Measurements from ENCODE around the gene PAX6. TPM values are rescaled to one million over a fixed set of nuclear protein-coding genes. Genes with fewer than 3 reads are reported as not detected.

PAX6 gene
- total and polyA plus RNA-seq, 9 of the 15 experiments (the other 6 are each of a cell fraction or from before 2014, with no cell fraction given): 1.5 to 10.9 (median 5.3) TPM

DNA sequence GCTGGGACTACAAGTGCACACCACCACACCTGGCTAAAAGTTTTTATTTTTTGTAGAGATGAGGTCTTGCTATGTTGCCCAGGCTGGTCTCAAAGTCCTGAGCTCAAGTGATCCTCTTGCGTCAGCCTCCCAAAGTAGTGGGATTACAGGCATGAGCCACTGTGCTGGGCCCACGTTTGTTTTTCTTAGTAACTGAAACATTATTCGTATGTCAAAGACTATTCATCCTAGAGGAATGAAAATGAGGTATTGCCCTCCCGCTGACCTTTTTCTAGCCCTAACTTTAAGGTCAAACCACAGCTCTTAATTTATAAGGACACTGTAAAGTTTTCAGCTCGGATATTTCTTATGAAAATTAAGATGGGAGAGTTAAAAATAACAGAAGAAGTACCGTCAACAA is 33.2 kb upstream of the PAX6 start (continued):
- TF ChIP-seq, protein P1, sequence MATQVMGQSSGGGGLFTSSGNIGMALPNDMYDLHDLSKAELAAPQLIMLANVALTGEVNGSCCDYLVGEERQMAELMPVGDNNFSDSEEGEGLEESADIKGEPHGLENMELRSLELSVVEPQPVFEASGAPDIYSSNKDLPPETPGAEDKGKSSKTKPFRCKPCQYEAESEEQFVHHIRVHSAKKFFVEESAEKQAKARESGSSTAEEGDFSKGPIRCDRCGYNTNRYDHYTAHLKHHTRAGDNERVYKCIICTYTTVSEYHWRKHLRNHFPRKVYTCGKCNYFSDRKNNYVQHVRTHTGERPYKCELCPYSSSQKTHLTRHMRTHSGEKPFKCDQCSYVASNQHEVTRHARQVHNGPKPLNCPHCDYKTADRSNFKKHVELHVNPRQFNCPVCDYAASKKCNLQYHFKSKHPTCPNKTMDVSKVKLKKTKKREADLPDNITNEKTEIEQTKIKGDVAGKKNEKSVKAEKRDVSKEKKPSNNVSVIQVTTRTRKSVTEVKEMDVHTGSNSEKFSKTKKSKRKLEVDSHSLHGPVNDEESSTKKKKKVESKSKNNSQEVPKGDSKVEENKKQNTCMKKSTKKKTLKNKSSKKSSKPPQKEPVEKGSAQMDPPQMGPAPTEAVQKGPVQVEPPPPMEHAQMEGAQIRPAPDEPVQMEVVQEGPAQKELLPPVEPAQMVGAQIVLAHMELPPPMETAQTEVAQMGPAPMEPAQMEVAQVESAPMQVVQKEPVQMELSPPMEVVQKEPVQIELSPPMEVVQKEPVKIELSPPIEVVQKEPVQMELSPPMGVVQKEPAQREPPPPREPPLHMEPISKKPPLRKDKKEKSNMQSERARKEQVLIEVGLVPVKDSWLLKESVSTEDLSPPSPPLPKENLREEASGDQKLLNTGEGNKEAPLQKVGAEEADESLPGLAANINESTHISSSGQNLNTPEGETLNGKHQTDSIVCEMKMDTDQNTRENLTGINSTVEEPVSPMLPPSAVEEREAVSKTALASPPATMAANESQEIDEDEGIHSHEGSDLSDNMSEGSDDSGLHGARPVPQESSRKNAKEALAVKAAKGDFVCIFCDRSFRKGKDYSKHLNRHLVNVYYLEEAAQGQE (IDR thresholded peaks at IDR 0.05; ENCODE audit: borderline replicate concordance): no peak
- TF ChIP-seq, protein P1 (CRISPR knock-in tag; IDR thresholded peaks at IDR 0.05; ENCODE audit: low read depth): no peak

DNA sequence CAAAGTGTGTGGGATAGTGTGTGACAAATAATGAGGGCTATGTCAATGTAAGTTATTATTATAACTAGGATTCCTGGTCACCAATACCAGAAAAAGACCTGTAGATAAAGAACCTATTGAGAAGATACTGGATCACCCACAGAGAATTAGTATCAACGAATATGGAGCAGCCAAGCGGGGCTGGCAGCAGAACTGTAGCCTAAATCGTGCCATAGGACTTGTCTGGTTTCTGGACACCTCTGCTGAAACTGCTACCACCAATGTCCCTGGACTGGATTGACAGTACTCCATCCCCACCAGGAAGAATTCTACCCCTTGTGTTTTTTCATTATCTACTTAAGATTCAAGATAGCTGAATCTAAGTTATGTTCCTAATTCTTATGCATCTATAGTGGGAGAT is 30.3 kb upstream of the PAX6 start:
- FAIRE-seq (no peak), DNase-seq (ENCODE audit: extremely low read depth in 1 of 4, low spot score in 3 of 4) (no peak), ATAC-seq (no peak)
- no peaks in the 10 kb centered on the region for H3K9me3 ChIP-seq (replicated peaks; ENCODE audit: control insufficient read depth, insufficient read depth, low read depth, low read length)
- H3K27ac ChIP-seq (ENCODE audit: extremely low read depth, low read depth, low read length): no peak overlapping the region
- TF ChIP-seq, protein P2, sequence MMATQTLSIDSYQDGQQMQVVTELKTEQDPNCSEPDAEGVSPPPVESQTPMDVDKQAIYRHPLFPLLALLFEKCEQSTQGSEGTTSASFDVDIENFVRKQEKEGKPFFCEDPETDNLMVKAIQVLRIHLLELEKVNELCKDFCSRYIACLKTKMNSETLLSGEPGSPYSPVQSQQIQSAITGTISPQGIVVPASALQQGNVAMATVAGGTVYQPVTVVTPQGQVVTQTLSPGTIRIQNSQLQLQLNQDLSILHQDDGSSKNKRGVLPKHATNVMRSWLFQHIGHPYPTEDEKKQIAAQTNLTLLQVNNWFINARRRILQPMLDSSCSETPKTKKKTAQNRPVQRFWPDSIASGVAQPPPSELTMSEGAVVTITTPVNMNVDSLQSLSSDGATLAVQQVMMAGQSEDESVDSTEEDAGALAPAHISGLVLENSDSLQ (IDR thresholded peaks at IDR 0.05): no peak
- no peak for TF ChIP-seq E2F3 (CRISPR knock-in tag; IDR thresholded peaks at IDR 0.05)
- TF ChIP-seq CBX8 (IDR thresholded peaks at IDR 0.05; ENCODE audit: borderline replicate concordance, extremely low read depth, low read depth, low read length, poor library complexity, severe bottlenecking): peak; percentile 90
- no peak for TF ChIP-seq CHAMP1 (IDR thresholded peaks at IDR 0.05)
- 0 out of 2 replicates have a peak, but pooled peaks have one; percentile 26 for TF ChIP-seq RNF2 (IDR thresholded peaks at IDR 0.05)
- no peak for TF ChIP-seq PTBP1 (IDR thresholded peaks at IDR 0.05; ENCODE audit: low read depth, low read length)
- H3K9ac ChIP-seq (ENCODE audit: insufficient read depth in 1 of 2, low read depth in 2 of 2, low read length in 2 of 2): no peak overlapping the region
- H3K4me1 ChIP-seq (replicated peaks in 1 of 2; ENCODE audit: control insufficient read depth in 2 of 2, insufficient read depth in 2 of 2, low read length in 2 of 2): no peaks in the 10 kb centered on the region
- no peaks in the 10 kb centered on the region for H3K79me2 ChIP-seq (ENCODE audit: control insufficient read depth, insufficient read depth, low read length)
- 0% methylated on average over 3 of the region's 3 CpGs for WGBS (ENCODE audit: insufficient coverage, low coverage, missing lambda C conversion rate)
- POLR2A ChIA-PET: interaction anchor here (0.7 kb wide), 1 partner anchor 330 kb away, joined by 3 read pairs; no protein-coding TSS in a partner anchor
- no peak overlapping the region for H2AFZ ChIP-seq (ENCODE audit: low read depth, low read length)
- H3K9me1 ChIP-seq (ENCODE audit: control insufficient read depth, insufficient read depth, low read length): no peaks in the 10 kb centered on the region
- no peak overlapping the region for H3K4me2 ChIP-seq (ENCODE audit: insufficient read depth, low read length)
- no peak overlapping the region for H3K4me3 ChIP-seq
- no TSS peak for BruUV-seq (replicated peaks)
- in situ Hi-C loops (cut with MboI): no loop called here
- H3K27me3 ChIP-seq (ENCODE audit: control insufficient read depth in 2 of 2, insufficient read depth in 2 of 2, low read length in 2 of 2): no peaks in the 10 kb centered on the region
- H4K20me1 ChIP-seq (replicated peaks; ENCODE audit: control insufficient read depth, insufficient read depth, low read length): no peaks in the 10 kb centered on the region
- H3K36me3 ChIP-seq (ENCODE audit: control insufficient read depth, insufficient read depth, low read length): no peaks in the 10 kb centered on the region
- intact Hi-C loops (cut with micrococcal nuclease): no loop called here
- CTCF ChIA-PET (ENCODE audit: low intra/inter-chr PET ratio): no interaction called here

Measured in K562 (cell line).